ENCODE data around the gene ATAD3A.

DNA sequence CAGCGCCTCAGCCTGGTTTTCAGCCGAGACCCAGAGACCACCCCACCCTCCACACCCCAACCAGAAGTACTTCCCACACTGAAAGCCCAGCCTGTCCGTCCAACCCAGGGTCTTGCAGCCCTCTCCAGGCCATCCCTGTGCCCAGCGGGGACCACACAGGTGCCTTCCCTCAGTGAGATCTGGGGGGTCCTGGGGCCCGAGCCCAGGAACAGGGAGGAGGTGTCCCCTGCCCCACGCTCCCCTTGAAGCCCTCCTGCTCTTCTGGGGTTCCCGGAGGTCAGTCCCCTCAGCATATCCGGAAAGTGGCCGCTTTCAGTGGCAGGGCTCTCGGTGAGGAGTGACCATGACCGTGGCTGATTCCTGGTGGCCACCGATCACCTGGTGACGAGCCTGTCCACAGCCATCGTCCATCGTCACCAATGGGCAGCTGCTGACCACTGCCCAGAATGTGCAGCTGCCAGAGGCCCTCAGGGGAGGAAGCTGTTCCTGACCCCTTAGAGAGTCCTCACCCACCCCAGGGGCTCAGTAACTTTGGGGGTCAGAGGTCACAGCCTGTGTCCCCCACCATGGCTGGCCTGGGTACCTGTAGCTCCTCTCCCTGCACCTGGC lies 25.1 kb downstream of the ATAD3A start:
- TF ChIP-seq, protein P1, sequence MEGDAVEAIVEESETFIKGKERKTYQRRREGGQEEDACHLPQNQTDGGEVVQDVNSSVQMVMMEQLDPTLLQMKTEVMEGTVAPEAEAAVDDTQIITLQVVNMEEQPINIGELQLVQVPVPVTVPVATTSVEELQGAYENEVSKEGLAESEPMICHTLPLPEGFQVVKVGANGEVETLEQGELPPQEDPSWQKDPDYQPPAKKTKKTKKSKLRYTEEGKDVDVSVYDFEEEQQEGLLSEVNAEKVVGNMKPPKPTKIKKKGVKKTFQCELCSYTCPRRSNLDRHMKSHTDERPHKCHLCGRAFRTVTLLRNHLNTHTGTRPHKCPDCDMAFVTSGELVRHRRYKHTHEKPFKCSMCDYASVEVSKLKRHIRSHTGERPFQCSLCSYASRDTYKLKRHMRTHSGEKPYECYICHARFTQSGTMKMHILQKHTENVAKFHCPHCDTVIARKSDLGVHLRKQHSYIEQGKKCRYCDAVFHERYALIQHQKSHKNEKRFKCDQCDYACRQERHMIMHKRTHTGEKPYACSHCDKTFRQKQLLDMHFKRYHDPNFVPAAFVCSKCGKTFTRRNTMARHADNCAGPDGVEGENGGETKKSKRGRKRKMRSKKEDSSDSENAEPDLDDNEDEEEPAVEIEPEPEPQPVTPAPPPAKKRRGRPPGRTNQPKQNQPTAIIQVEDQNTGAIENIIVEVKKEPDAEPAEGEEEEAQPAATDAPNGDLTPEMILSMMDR (IDR thresholded peaks at IDR 0.05): no peak
- no peak for TF ChIP-seq POLR2A (IDR thresholded peaks at IDR 0.05)
